PC-9 (cell line): ENCODE results near the gene GNL3.

Experiments used
- EZH2 ChIP-seq: fragments of 200-600 bp; sonication (generic); IDR thresholded peaks from 2 replicates; pipeline ENCODE4 v1.8.0; 2017; ENCODE audit warnings: antibody characterized with exemption, low read depth
- TF ChIP-seq, protein P1 (sequence below): fragments of 200-600 bp; sonication (generic); conservative IDR thresholded peaks from 2 replicates; pipeline ENCODE4 v1.6.1; 2017; ENCODE audit warnings: mixed run types, antibody characterized with exemption, mild to moderate bottlenecking, moderate library complexity

GRCh38 chr3:52688266-52688665, 2.4 kb downstream of the GNL3 start:
- TF ChIP-seq, protein P1, sequence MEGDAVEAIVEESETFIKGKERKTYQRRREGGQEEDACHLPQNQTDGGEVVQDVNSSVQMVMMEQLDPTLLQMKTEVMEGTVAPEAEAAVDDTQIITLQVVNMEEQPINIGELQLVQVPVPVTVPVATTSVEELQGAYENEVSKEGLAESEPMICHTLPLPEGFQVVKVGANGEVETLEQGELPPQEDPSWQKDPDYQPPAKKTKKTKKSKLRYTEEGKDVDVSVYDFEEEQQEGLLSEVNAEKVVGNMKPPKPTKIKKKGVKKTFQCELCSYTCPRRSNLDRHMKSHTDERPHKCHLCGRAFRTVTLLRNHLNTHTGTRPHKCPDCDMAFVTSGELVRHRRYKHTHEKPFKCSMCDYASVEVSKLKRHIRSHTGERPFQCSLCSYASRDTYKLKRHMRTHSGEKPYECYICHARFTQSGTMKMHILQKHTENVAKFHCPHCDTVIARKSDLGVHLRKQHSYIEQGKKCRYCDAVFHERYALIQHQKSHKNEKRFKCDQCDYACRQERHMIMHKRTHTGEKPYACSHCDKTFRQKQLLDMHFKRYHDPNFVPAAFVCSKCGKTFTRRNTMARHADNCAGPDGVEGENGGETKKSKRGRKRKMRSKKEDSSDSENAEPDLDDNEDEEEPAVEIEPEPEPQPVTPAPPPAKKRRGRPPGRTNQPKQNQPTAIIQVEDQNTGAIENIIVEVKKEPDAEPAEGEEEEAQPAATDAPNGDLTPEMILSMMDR, result no peak
- no peak for TF ChIP-seq EZH2
